SK-N-SH (cell line): ENCODE measurements around the gene LRRC34. TPM values are rescaled to one million over a fixed set of nuclear protein-coding genes. Genes with fewer than 3 reads are reported as not detected.
A peak's percentile ranks its signal among the peaks of the same experiment; 100 is the strongest.

Source experiments
- CTCF ChIA-PET: fragments of 300-600, 350-600 bp; formaldehyde crosslinking; extraction: SDS; loops from one replicate; lab custom pipeline; 2021; lab: Yijun Ruan, JAX
- POLR2A ChIA-PET: fragments of 350-600 bp; sonication (Branson Sonifier 250); formaldehyde crosslinking; extraction: SDS; loops from one replicate; lab custom pipeline; 2020; ENCODE audit warnings: antibody characterized with exemption, inconsistent platforms; lab: Yijun Ruan, JAX
- DNase-seq: peaks from one replicate; pipeline ENCODE4 v3.0.0; 2012
- H2AFZ ChIP-seq: fragments of 200-600 bp; sonication (generic); 2 replicates; pipeline ENCODE4 v1.8.1; 2016; ENCODE audit warnings: antibody characterized with exemption, mild to moderate bottlenecking, low read depth
- H3F3A ChIP-seq: fragments of 200-600 bp; sonication (generic); replicated peaks from 2 replicates; pipeline ENCODE3; 2016; ENCODE audit warnings: antibody characterized with exemption, mild to moderate bottlenecking; ENCODE audit not compliant: insufficient read depth
- H3K27ac ChIP-seq, 2 experiments: fragments of 200-500 bp in 1 of 2; fragments of 200-600 bp in 1 of 2; sonication (Bioruptor generic) in 1 of 2; sonication (generic), shearing (Covaris generic) in 1 of 2; 2 replicates each; pipeline versions ENCODE4 v1.5.1 to v1.6.1; 2014 to 2016; ENCODE audit warnings: low read depth in 2 of 2, inconsistent platforms in 1 of 2, low read length in 1 of 2, mild to moderate bottlenecking in 1 of 2, mixed read lengths in 1 of 2
- H3K27me3 ChIP-seq: fragments of 200-600 bp; sonication (generic), shearing (Covaris generic); 2 replicates; pipeline ENCODE4 v1.6.1; 2016; ENCODE audit warnings: mixed run types; ENCODE audit not compliant: insufficient read depth
- H3K36me3 ChIP-seq, 2 experiments: fragments of 200-500 bp in 1 of 2; fragments of 200-600 bp in 1 of 2; sonication (Bioruptor generic) in 1 of 2; sonication (generic) in 1 of 2; replicated peaks in 1 of 2; 2 replicates each; pipeline versions ENCODE3 to v1.5.1; 2014 to 2016; ENCODE audit warnings: low read length in 1 of 2, mild to moderate bottlenecking in 1 of 2; ENCODE audit not compliant: insufficient read depth in 2 of 2, control insufficient read depth in 1 of 2
- H3K4me1 ChIP-seq, 2 experiments: fragments of 200-500 bp in 1 of 2; fragments of 200-600 bp in 1 of 2; sonication (Bioruptor generic) in 1 of 2; sonication (generic), shearing (Covaris generic) in 1 of 2; 2 replicates each; pipeline versions ENCODE4 v1.5.1 to v1.6.1; 2014 to 2016; ENCODE audit warnings: low read depth in 1 of 2, low read length in 1 of 2, mixed run types in 1 of 2; ENCODE audit not compliant: insufficient read depth in 2 of 2, control insufficient read depth in 1 of 2
- H3K4me2 ChIP-seq: fragments of 200-600 bp; sonication (generic), shearing (Covaris generic); 2 replicates; pipeline ENCODE4 v1.6.1; 2017; ENCODE audit warnings: mixed run types
- H3K4me3 ChIP-seq, 2 experiments: fragments of 200-500 bp in 1 of 2; fragments of 200-600 bp in 1 of 2; sonication (Bioruptor generic) in 1 of 2; sonication (generic), shearing (Covaris generic) in 1 of 2; 2 replicates each; pipeline versions ENCODE4 v1.5.1 to v1.8.1; 2014 to 2016; ENCODE audit warnings: low read depth in 2 of 2, inconsistent platforms in 1 of 2, low read length in 1 of 2, mild to moderate bottlenecking in 1 of 2, mixed read lengths in 1 of 2, moderate library complexity in 1 of 2
- H3K79me2 ChIP-seq: fragments of 200-600 bp; sonication (generic); 2 replicates; pipeline ENCODE4 v1.8.1; 2017; ENCODE audit warnings: mild to moderate bottlenecking; ENCODE audit not compliant: insufficient read depth
- H3K9ac ChIP-seq: fragments of 200-600 bp; sonication (generic); 2 replicates; pipeline ENCODE4 v1.6.1; 2017; ENCODE audit warnings: mixed run types
- H3K9me2 ChIP-seq: fragments of 200-600 bp; sonication (generic); 2 replicates; pipeline ENCODE4 v1.6.1; 2017; ENCODE audit warnings: mixed run types
- H3K9me3 ChIP-seq: fragments of 200-600 bp; sonication (generic); 2 replicates; pipeline ENCODE4 v1.6.1; 2017; ENCODE audit warnings: mixed run types, mild to moderate bottlenecking, moderate library complexity
- H4K20me1 ChIP-seq: fragments of 200-600 bp; sonication (generic); 2 replicates; pipeline ENCODE4 v1.6.1; 2017; ENCODE audit warnings: mild to moderate bottlenecking, mixed run types; ENCODE audit not compliant: insufficient read depth
- CHD2 ChIP-seq: fragments of 150-350 bp; IDR thresholded peaks from 2 replicates; pipeline ENCODE4 v1.6.1; 2018; ENCODE audit warnings: low read length; ENCODE audit not compliant: partially characterized antibody
- CTCF ChIP-seq: fragments of 200-600 bp; sonication (generic); IDR thresholded peaks from 2 replicates; pipeline ENCODE4 v1.6.1; 2017; ENCODE audit warnings: antibody characterized with exemption, mild to moderate bottlenecking, moderate library complexity
- ELF1 ChIP-seq: IDR thresholded peaks from 2 replicates; pipeline ENCODE4 v1.4.0; 2012
- EZH2phosphoT487 ChIP-seq: fragments of 200-600 bp; sonication (generic); IDR thresholded peaks from 2 replicates; pipeline ENCODE4 v1.6.1; 2017; ENCODE audit warnings: low read depth, mixed run types, mild to moderate bottlenecking, antibody characterized with exemption, moderate library complexity, borderline replicate concordance
- FOSL2 ChIP-seq: IDR thresholded peaks from 2 replicates; pipeline ENCODE4 v1.4.0; 2012; ENCODE audit warnings: low read depth, mild to moderate bottlenecking, moderate library complexity, borderline replicate concordance
- FOXM1 ChIP-seq: IDR thresholded peaks from 2 replicates; pipeline ENCODE4 v1.4.0; 2012; ENCODE audit warnings: low read depth, mild to moderate bottlenecking
- GABPA ChIP-seq: IDR thresholded peaks from 2 replicates; pipeline ENCODE4 v1.4.0; 2012; ENCODE audit warnings: low read depth, mild to moderate bottlenecking
- GATA2 ChIP-seq: sonication (generic); formaldehyde crosslinking; IDR thresholded peaks from 2 replicates; pipeline ENCODE4 v1.5.0; 2020; ENCODE audit warnings: mild to moderate bottlenecking, missing genetic modification reagents
- IRF3 ChIP-seq: fragments of 150-350 bp; IDR thresholded peaks from 2 replicates; pipeline ENCODE4 v1.6.1; 2016; ENCODE audit warnings: mild to moderate bottlenecking, low read depth, low read length
- JUND ChIP-seq: IDR thresholded peaks from 2 replicates; pipeline ENCODE4 v1.4.0; 2012
- MEF2A ChIP-seq: IDR thresholded peaks from 2 replicates; pipeline ENCODE4 v1.4.0; 2012; ENCODE audit warnings: low read depth, borderline replicate concordance
- MXI1 ChIP-seq: IDR thresholded peaks from 2 replicates; pipeline ENCODE4 v1.6.1; 2012; ENCODE audit warnings: mild to moderate bottlenecking, low read depth, low read length, improper control_type of control experiment
- PBX3 ChIP-seq: IDR thresholded peaks from 2 replicates; pipeline ENCODE4; 2012
- RCOR1 ChIP-seq: fragments of 150-350 bp; IDR thresholded peaks from 2 replicates; pipeline ENCODE4 v1.6.1; 2017; ENCODE audit warnings: antibody characterized with exemption, low read length
- REST ChIP-seq: IDR thresholded peaks from 2 replicates; pipeline ENCODE4 v1.6.1; 2012; ENCODE audit warnings: mild to moderate bottlenecking, low read depth, low read length, moderate library complexity
- RFX5 ChIP-seq: IDR thresholded peaks from 2 replicates; pipeline ENCODE4 v1.6.1; 2012; ENCODE audit warnings: mild to moderate bottlenecking, improper control_type of control experiment, low read length
- RXRA ChIP-seq: IDR thresholded peaks from 2 replicates; pipeline ENCODE4 v1.4.0; 2012; ENCODE audit warnings: low read depth, mild to moderate bottlenecking, borderline replicate concordance
- SIN3A ChIP-seq: IDR thresholded peaks from 2 replicates; pipeline ENCODE4 v1.6.1; 2012; ENCODE audit warnings: low read depth, mild to moderate bottlenecking, low read length, moderate library complexity, borderline replicate concordance
- TAF1 ChIP-seq: IDR thresholded peaks from 2 replicates; pipeline ENCODE4 v1.6.1; 2012; ENCODE audit warnings: low read depth, mild to moderate bottlenecking, low read length, moderate library complexity, borderline replicate concordance
- TCF12 ChIP-seq: IDR thresholded peaks from 2 replicates; pipeline ENCODE4 v1.4.0; 2012
- USF1 ChIP-seq: IDR thresholded peaks from 2 replicates; pipeline ENCODE4 v1.4.0; 2012; ENCODE audit warnings: low read depth, borderline replicate concordance
- YY1 ChIP-seq: IDR thresholded peaks from 2 replicates; pipeline ENCODE4 v1.4.0; 2012; ENCODE audit warnings: low read depth, mild to moderate bottlenecking
- WGBS: methylation state at CpG from one replicate; pipeline ENCODE4 v1.1.6; 2017; ENCODE audit warnings: low lambda C conversion rate; 5-methylcytosine and 5-hydroxymethylcytosine counted together
- polyA plus RNA-seq, 3 experiments: library from polyadenylated mRNA; depleted of rRNA; stranded (reverse); fragments of >200 nt; gene quantifications; 2 replicates each; pipeline ENCODE4 v1.2.3, GENCODE V29; 2012

The LRRC34 gene
- polyA plus RNA-seq, 1 of the 3 experiments (the other 2 are of a cell fraction): 1.6 TPM

GRCh38 chr3:169822091-169822490, 9.4 kb upstream of the LRRC34 start (continued):
- no peak for TF ChIP-seq REST
- no peak for TF ChIP-seq IRF3
- TF ChIP-seq JUND: no peak
- TF ChIP-seq GATA2 (CRISPR knock-in tag): no peak
- no peak for TF ChIP-seq EZH2phosphoT487
- no peak for TF ChIP-seq USF1
- TF ChIP-seq MXI1: no peak
- no peak for TF ChIP-seq ELF1
- TF ChIP-seq, all 33 proteins: peak for 0

- no peak for DNase-seq
- no peaks in the 10 kb centered on the region for H3K36me3 ChIP-seq
- WGBS: 62% methylated on average over 2 of the region's 2 CpGs
- 0 out of 2 replicates have a peak, but pooled peaks cover 11% of the 10 kb centered on the region for H3K9me3 ChIP-seq
- no peaks in the 10 kb centered on the region for H3K9me2 ChIP-seq
- H2AFZ ChIP-seq: peak overlapping the region; percentile 47
- no peak overlapping the region for H3K4me3 ChIP-seq
- H3K4me1 ChIP-seq: peaks cover 0 to 4% of the 10 kb centered on the region in 2 experiments; a peak in 2 of 4 replicates
- H3K79me2 ChIP-seq: no peaks in the 10 kb centered on the region
- H3K9ac ChIP-seq: no peak overlapping the region
- no peaks in the 10 kb centered on the region for H3F3A ChIP-seq
- no peaks in the 10 kb centered on the region for H4K20me1 ChIP-seq
- ChIA-PET POLR2A (no interaction called here), CTCF (no interaction called here)
- H3K27me3 ChIP-seq: no peaks in the 10 kb centered on the region
- peak overlapping the region; percentile 36 to 62; a peak in 3 of 4 replicates for H3K27ac ChIP-seq
- H3K4me2 ChIP-seq: no peak overlapping the region
- no peak for TF ChIP-seq TCF12
- no peak for TF ChIP-seq IRF3
- no peak for TF ChIP-seq GATA2 (CRISPR knock-in tag)
- no peak for TF ChIP-seq JUND
- no peak for TF ChIP-seq FOSL2
- no peak for TF ChIP-seq RXRA
- no peak for TF ChIP-seq MEF2A
- no peak for TF ChIP-seq CHD2
- TF ChIP-seq PBX3: no peak; the same call in 1 of the 2 replicates
- no peak for TF ChIP-seq RCOR1
- no peak for TF ChIP-seq YY1
- no peak for TF ChIP-seq ELF1
- no peak for TF ChIP-seq SIN3A
- TF ChIP-seq RFX5: no peak
- TF ChIP-seq GABPA: no peak
- no peak for TF ChIP-seq FOXM1
- no peak for TF ChIP-seq TAF1
- TF ChIP-seq CTCF: no peak
- TF ChIP-seq, all 33 proteins: peak for 0
These were observed 5.6 kb upstream of the LRRC34 start for GRCh38 chr3:169818316-169818715.
